Loucy (cell line): ENCODE measurements around the gene MRPS6.

Source experiments
- H2AFZ ChIP-seq: fragments of 200-600 bp; sonication (generic); 2 replicates; pipeline ENCODE4 v1.6.0; 2016; ENCODE audit warnings: antibody characterized with exemption, mild to moderate bottlenecking, low read length, moderate library complexity
- H3F3A ChIP-seq: fragments of 200-600 bp; 2 replicates; pipeline ENCODE4 v1.6.0; 2016; ENCODE audit warnings: antibody characterized with exemption, low read depth, mild to moderate bottlenecking
- H3K27me3 ChIP-seq: fragments of 200-600 bp; sonication (generic); 2 replicates; pipeline ENCODE4 v1.6.1; 2014; ENCODE audit warnings: low read length, mild to moderate bottlenecking; ENCODE audit not compliant: insufficient read depth, poor library complexity, severe bottlenecking
- H3K36me3 ChIP-seq: fragments of 200-600 bp; sonication (generic); 2 replicates; pipeline ENCODE4 v1.6.1; 2016; ENCODE audit warnings: low read length; ENCODE audit not compliant: insufficient read depth
- H3K4me1 ChIP-seq: fragments of 200-600 bp; sonication (generic); 2 replicates; pipeline ENCODE4 v1.5.1; 2014; ENCODE audit warnings: low read length, mild to moderate bottlenecking; ENCODE audit not compliant: insufficient read depth, poor library complexity, severe bottlenecking
- H3K4me2 ChIP-seq: fragments of 200-600 bp; sonication (generic); 2 replicates; pipeline ENCODE4 v1.6.0; 2014; ENCODE audit warnings: antibody characterized with exemption, low read length, low read depth, mild to moderate bottlenecking; ENCODE audit not compliant: poor library complexity, severe bottlenecking
- H3K4me3 ChIP-seq: fragments of 200-600 bp; sonication (generic); 2 replicates; pipeline ENCODE4 v1.5.1; 2014; ENCODE audit warnings: low read length, mild to moderate bottlenecking, mixed read lengths; ENCODE audit not compliant: poor library complexity, severe bottlenecking
- H3K79me2 ChIP-seq: fragments of 200-600 bp; sonication (generic); 2 replicates; pipeline ENCODE4 v1.6.1; 2014; ENCODE audit warnings: low read length; ENCODE audit not compliant: insufficient read depth
- H3K9ac ChIP-seq: fragments of 200-600 bp; sonication (generic); 2 replicates; pipeline ENCODE4 v1.6.0; 2014; ENCODE audit warnings: mild to moderate bottlenecking, low read depth, low read length, moderate library complexity; ENCODE audit not compliant: poor library complexity, severe bottlenecking
- H3K9me2 ChIP-seq: fragments of 200-600 bp; sonication (generic); replicated peaks from 2 replicates; pipeline ENCODE4 v1.6.1; 2016; ENCODE audit warnings: low read depth, low read length, mixed read lengths
- H3K9me3 ChIP-seq: fragments of 200-600 bp; sonication (generic); 2 replicates; pipeline ENCODE4 v1.6.1; 2014; ENCODE audit warnings: mild to moderate bottlenecking, antibody characterized with exemption, low read length, low read depth; ENCODE audit not compliant: insufficient read depth
- H4K20me1 ChIP-seq: fragments of 200-600 bp; sonication (generic); 2 replicates; pipeline ENCODE4 v1.6.0; 2014; ENCODE audit warnings: antibody characterized with exemption, low read length, mild to moderate bottlenecking; ENCODE audit not compliant: insufficient read depth, poor library complexity, severe bottlenecking
- EZH2phosphoT487 ChIP-seq: fragments of 200-600 bp; IDR thresholded peaks from 2 replicates; pipeline ENCODE4 v1.6.1; 2018; ENCODE audit warnings: antibody characterized with exemption, mild to moderate bottlenecking, moderate library complexity, borderline replicate concordance
- TF ChIP-seq, protein P1 (sequence below): fragments of 200-600 bp; sonication (generic); conservative IDR thresholded peaks from 2 replicates; pipeline ENCODE4 v1.5.1; 2014; ENCODE audit warnings: mild to moderate bottlenecking, antibody characterized with exemption, low read length

Gene MRPS6

DNA sequence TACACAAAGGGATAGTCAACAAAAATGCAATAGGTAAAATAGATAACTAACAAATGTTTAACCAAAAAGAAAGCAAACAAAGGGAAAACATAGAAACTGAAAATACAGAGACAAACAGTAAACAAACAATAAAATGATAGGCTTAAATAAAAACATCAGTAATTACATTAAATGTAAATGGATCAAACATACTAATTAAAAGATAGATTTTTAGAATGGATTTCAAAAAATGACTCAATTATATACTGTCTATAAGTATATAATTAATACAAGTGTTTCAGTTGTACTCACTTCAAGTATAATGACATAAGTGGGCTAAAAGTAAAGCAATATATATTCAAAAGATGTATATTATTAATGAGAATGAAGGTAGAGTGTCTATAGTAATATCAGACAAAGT is 101.1 kb downstream of the MRPS6 start:
- H3K9ac ChIP-seq: no peak overlapping the region
- TF ChIP-seq, protein P1, sequence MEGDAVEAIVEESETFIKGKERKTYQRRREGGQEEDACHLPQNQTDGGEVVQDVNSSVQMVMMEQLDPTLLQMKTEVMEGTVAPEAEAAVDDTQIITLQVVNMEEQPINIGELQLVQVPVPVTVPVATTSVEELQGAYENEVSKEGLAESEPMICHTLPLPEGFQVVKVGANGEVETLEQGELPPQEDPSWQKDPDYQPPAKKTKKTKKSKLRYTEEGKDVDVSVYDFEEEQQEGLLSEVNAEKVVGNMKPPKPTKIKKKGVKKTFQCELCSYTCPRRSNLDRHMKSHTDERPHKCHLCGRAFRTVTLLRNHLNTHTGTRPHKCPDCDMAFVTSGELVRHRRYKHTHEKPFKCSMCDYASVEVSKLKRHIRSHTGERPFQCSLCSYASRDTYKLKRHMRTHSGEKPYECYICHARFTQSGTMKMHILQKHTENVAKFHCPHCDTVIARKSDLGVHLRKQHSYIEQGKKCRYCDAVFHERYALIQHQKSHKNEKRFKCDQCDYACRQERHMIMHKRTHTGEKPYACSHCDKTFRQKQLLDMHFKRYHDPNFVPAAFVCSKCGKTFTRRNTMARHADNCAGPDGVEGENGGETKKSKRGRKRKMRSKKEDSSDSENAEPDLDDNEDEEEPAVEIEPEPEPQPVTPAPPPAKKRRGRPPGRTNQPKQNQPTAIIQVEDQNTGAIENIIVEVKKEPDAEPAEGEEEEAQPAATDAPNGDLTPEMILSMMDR: no peak
- no peak for TF ChIP-seq EZH2phosphoT487

DNA sequence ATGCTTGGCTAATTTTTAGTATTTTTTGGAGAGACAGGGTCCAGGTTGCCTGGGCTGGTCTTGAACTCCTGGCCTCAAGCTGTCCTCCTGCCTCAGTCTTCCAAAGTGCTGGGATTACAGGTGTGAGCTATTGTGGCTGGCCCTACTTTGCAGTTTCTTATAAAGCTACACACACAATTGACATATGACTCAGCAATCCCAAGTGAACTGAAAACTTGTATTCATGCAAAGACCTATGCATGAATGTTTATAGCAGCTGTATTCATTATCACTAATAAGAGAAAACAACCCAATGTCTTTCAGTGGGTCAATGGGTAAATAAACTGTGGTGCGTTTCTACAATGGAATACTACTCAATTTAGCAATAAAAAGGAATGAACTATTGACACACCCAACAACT is 103.1 kb downstream of the MRPS6 start:
- H3K9me3 ChIP-seq: peaks cover 14% of the 10 kb centered on the region
- no peaks in the 10 kb centered on the region for H4K20me1 ChIP-seq
- H3K4me3 ChIP-seq: no peak overlapping the region
- no peak overlapping the region for H2AFZ ChIP-seq
- no peaks in the 10 kb centered on the region for H3K27me3 ChIP-seq
- no peak overlapping the region for H3K9ac ChIP-seq
- no peak overlapping the region for H3K4me2 ChIP-seq
- H3K9me2 ChIP-seq: no peaks in the 10 kb centered on the region
- peaks cover 2% of the 10 kb centered on the region for H3K4me1 ChIP-seq
- TF ChIP-seq EZH2phosphoT487: no peak
- TF ChIP-seq, protein P1: no peak
- H3K79me2 ChIP-seq: no peaks in the 10 kb centered on the region
- H3F3A ChIP-seq: no peaks in the 10 kb centered on the region
- H3K36me3 ChIP-seq: no peaks in the 10 kb centered on the region

More for the DNA sequence above, 101.1 kb downstream of the MRPS6 start:
- H2AFZ ChIP-seq: no peak overlapping the region
- no peaks in the 10 kb centered on the region for H4K20me1 ChIP-seq
- no peak overlapping the region for H3K4me2 ChIP-seq
- no peak overlapping the region for H3K4me3 ChIP-seq
- peaks cover 20% of the 10 kb centered on the region for H3K9me3 ChIP-seq
- no peaks in the 10 kb centered on the region for H3K9me2 ChIP-seq
- H3F3A ChIP-seq: no peaks in the 10 kb centered on the region
- no peaks in the 10 kb centered on the region for H3K79me2 ChIP-seq
- no peaks in the 10 kb centered on the region for H3K36me3 ChIP-seq
- H3K4me1 ChIP-seq: no peaks in the 10 kb centered on the region
- H3K27me3 ChIP-seq: no peaks in the 10 kb centered on the region

- TF ChIP-seq, protein P1: no peak
- no peak for TF ChIP-seq EZH2phosphoT487
- H3K27me3 ChIP-seq: no peaks in the 10 kb centered on the region
- no peaks in the 10 kb centered on the region for H3K79me2 ChIP-seq
- H3K9ac ChIP-seq: no peak overlapping the region
- peaks cover 5% of the 10 kb centered on the region for H3K9me3 ChIP-seq
- H3K4me2 ChIP-seq: no peak overlapping the region
- H3K4me1 ChIP-seq: peaks cover 14% of the 10 kb centered on the region
- no peaks in the 10 kb centered on the region for H4K20me1 ChIP-seq
- H2AFZ ChIP-seq: no peak overlapping the region
- H3F3A ChIP-seq: no peaks in the 10 kb centered on the region
- H3K36me3 ChIP-seq: no peaks in the 10 kb centered on the region
- no peak overlapping the region for H3K4me3 ChIP-seq
- no peaks in the 10 kb centered on the region for H3K9me2 ChIP-seq
These were observed 104.7 kb downstream of the MRPS6 start for GRCh38 chr21:34177919-34178567.
